ENCODE data around the gene NEUROD2.

DNA sequence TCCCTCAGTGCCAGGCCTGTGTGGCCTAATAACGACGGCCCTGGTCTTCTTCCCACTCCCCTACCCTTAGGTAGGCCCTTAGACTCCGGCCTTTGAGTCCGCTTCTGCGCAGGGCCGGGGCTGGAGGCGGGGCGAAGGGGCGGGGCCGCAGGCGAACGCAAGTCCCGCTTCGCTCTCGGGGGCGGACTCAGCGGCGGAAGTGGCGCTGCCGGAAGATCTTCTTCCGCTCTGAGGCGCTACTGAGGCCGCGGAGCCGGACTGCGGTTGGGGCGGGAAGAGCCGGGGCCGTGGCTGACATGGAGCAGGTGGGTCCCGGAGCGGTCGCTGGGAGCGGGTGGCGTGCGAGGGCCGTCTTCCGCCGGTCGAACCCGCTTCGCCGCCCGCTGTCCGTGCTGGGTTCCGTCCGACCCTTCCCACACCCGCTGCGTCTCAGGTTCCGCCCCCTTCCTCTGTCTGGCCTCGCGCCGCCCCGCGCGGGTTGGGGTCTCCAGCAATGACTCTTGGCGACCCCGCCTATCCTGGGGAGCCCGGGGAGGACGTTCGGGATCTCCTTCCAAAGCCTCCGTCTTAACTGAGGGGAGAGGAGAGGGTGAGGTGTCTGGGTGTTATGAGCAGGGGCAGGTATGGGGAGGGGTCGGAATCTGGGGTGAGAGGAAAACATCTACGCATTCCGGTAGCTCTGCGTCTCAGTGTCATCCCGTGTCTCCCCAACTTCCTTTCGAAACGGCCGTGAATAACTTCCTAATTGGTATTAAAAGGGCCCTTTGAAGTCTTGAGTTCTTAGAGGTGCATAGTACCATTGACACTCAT is 29.4 kb upstream of the NEUROD2 start, which contains the start of gene STARD3:
- TF ChIP-seq, protein P1, sequence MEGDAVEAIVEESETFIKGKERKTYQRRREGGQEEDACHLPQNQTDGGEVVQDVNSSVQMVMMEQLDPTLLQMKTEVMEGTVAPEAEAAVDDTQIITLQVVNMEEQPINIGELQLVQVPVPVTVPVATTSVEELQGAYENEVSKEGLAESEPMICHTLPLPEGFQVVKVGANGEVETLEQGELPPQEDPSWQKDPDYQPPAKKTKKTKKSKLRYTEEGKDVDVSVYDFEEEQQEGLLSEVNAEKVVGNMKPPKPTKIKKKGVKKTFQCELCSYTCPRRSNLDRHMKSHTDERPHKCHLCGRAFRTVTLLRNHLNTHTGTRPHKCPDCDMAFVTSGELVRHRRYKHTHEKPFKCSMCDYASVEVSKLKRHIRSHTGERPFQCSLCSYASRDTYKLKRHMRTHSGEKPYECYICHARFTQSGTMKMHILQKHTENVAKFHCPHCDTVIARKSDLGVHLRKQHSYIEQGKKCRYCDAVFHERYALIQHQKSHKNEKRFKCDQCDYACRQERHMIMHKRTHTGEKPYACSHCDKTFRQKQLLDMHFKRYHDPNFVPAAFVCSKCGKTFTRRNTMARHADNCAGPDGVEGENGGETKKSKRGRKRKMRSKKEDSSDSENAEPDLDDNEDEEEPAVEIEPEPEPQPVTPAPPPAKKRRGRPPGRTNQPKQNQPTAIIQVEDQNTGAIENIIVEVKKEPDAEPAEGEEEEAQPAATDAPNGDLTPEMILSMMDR (IDR thresholded peaks at IDR 0.05), result peak in 1 of 3 donors; percentile 38
- TF ChIP-seq POLR2A (IDR thresholded peaks at IDR 0.05) (peak; percentile 57), EP300 (IDR thresholded peaks at IDR 0.05) (no peak)
